ENCODE measurements around the gene VWC2. TPM values are rescaled to one million over a fixed set of nuclear protein-coding genes. Genes with fewer than 3 reads are reported as not detected.

VWC2 gene
- total and polyA plus RNA-seq, 2 of the 8 experiments (the other 6 are each of a cell fraction or from before 2014, with no cell fraction given), result 0.24 to 0.30 TPM

GRCh38 chr7:49775949-49776443 lies 2.6 kb downstream of the VWC2 start (continued):
- TF ChIP-seq MAFK (IDR thresholded peaks at IDR 0.05; ENCODE audit: low read depth, low read length), result no peak
- TF ChIP-seq HDAC2 (IDR thresholded peaks at IDR 0.05; ENCODE audit: borderline replicate concordance in 1 of 2, low read depth in 2 of 2, low read length in 2 of 2), result no peak
- TF ChIP-seq MAX (IDR thresholded peaks at IDR 0.05), result no peak
- TF ChIP-seq RNF2 (IDR thresholded peaks at IDR 0.05; ENCODE audit: borderline replicate concordance, low read depth, low read length, missing control alignments, poor library complexity, severe bottlenecking), result no peak
- TF ChIP-seq BCL11A (IDR thresholded peaks at IDR 0.05; ENCODE audit: low read depth in 2 of 2, low read length in 2 of 2), result no peak
- no peak for TF ChIP-seq TEAD4 (IDR thresholded peaks at IDR 0.05; ENCODE audit: low read depth, low read length)
- no peak for TF ChIP-seq RBBP5 (IDR thresholded peaks at IDR 0.05; ENCODE audit: borderline replicate concordance, low read depth, low read length)
- TF ChIP-seq RFX5 (IDR thresholded peaks at IDR 0.05; ENCODE audit: borderline replicate concordance, low read depth, low read length), result no peak
- TF ChIP-seq SIX5 (IDR thresholded peaks at IDR 0.05; ENCODE audit: low read depth, low read length), result no peak
- TF ChIP-seq EP300 (IDR thresholded peaks at IDR 0.05; ENCODE audit: borderline replicate concordance in 1 of 2, low read depth in 2 of 2, low read length in 2 of 2), result no peak
- TF ChIP-seq SIRT6 (IDR thresholded peaks at IDR 0.05; ENCODE audit: low read length), result no peak
- TF ChIP-seq SAP30 (IDR thresholded peaks at IDR 0.05; ENCODE audit: insufficient read depth, insufficient replicate concordance, low read length), result no peak
- TF ChIP-seq FOSL1 (IDR thresholded peaks at IDR 0.05; ENCODE audit: insufficient read depth, low read depth, low read length), result no peak
- TF ChIP-seq CREB1 (IDR thresholded peaks at IDR 0.05), result no peak
- TF ChIP-seq EZH2 (IDR thresholded peaks at IDR 0.05; ENCODE audit: low read depth, low read length, severe bottlenecking), result peak; percentile 78
- TF ChIP-seq HDAC6 (IDR thresholded peaks at IDR 0.05; ENCODE audit: low read depth, low read length), result no peak
- peak; percentile 51 for TF ChIP-seq CTBP2 (IDR thresholded peaks at IDR 0.05; ENCODE audit: borderline replicate concordance, insufficient read depth, insufficient read length, low read length)

All from H1 (cell line).